HepG2 (cell line): ENCODE data around the gene SKIDA1. TPM values are rescaled to one million over a fixed set of nuclear protein-coding genes. Genes with fewer than 3 reads are reported as not detected.
A peak's percentile ranks its signal among the peaks of the same experiment; 100 is the strongest.

Experiments used
- ASH2L ChIP-seq: fragments of 300-600, 200-600 bp; sonication (generic); IDR thresholded peaks from 2 replicates; pipeline ENCODE4 v1.7.0; 2017; ENCODE audit warnings: low read depth, mild to moderate bottlenecking, moderate library complexity, mixed read lengths, low read length; ENCODE audit not compliant: insufficient read length
- CREM ChIP-seq, 2 experiments: sonication (generic) in 1 of 2; formaldehyde crosslinking in 1 of 2; IDR thresholded peaks; 2 replicates each; pipeline versions ENCODE4 v1.4.0 to v1.6.1; 2016 to 2020; ENCODE audit warnings: antibody characterized with exemption in 1 of 2, mild to moderate bottlenecking in 1 of 2, missing genetic modification reagents in 1 of 2
- FIP1L1 ChIP-seq: fragments of 200-400 bp; formaldehyde crosslinking; IDR thresholded peaks from 2 replicates; pipeline ENCODE4 v1.6.1; 2018; ENCODE audit warnings: low read depth, mild to moderate bottlenecking, low read length, moderate library complexity, borderline replicate concordance; ENCODE audit not compliant: insufficient read depth
- FOXA1 ChIP-seq, 2 experiments: fragments of 450-650 bp in 1 of 2; sonication (generic) in 1 of 2; formaldehyde crosslinking in 1 of 2; IDR thresholded peaks; 2 replicates each; pipeline versions ENCODE4 v1.4.0 to v1.6.1; 2016 to 2020; ENCODE audit warnings: missing genetic modification reagents in 1 of 2
- FOXO1 ChIP-seq: sonication (generic); formaldehyde crosslinking; IDR thresholded peaks from 2 replicates; pipeline ENCODE4 v1.4.0; 2020; ENCODE audit warnings: missing genetic modification reagents
- IKZF4 ChIP-seq: sonication (generic); formaldehyde crosslinking; IDR thresholded peaks from 2 replicates; pipeline ENCODE4 v1.5.1; 2020; ENCODE audit warnings: borderline replicate concordance, mild to moderate bottlenecking, low read depth, missing genetic modification reagents; ENCODE audit errors: not compliant biosample characterization
- KLF12 ChIP-seq: sonication (generic); formaldehyde crosslinking; IDR thresholded peaks from 2 replicates; pipeline ENCODE4 v1.4.0; 2020; ENCODE audit warnings: missing genetic modification reagents, borderline replicate concordance
- KMT2A ChIP-seq: sonication (generic); formaldehyde crosslinking; IDR thresholded peaks from 2 replicates; pipeline ENCODE4 v1.4.0; 2020; ENCODE audit warnings: missing genetic modification reagents
- NR2C2 ChIP-seq: sonication (generic); formaldehyde crosslinking; IDR thresholded peaks from 2 replicates; pipeline ENCODE4 v1.4.0; 2020; ENCODE audit warnings: missing genetic modification reagents, mild to moderate bottlenecking, moderate library complexity, borderline replicate concordance
- RNF2 ChIP-seq: fragments of 450-650 bp; conservative IDR thresholded peaks from 2 replicates; pipeline ENCODE4 v1.6.1; 2016; ENCODE audit warnings: low read depth
- SALL1 ChIP-seq: sonication (generic); formaldehyde crosslinking; IDR thresholded peaks from 2 replicates; pipeline ENCODE4 v1.8.0; 2022; ENCODE audit warnings: mild to moderate bottlenecking, missing genetic modification reagents
- STAG1 ChIP-seq: sonication (generic); formaldehyde crosslinking; IDR thresholded peaks from 2 replicates; pipeline ENCODE4 v1.4.0; 2020; ENCODE audit warnings: missing genetic modification reagents
- TBX2 ChIP-seq: sonication (generic); formaldehyde crosslinking; IDR thresholded peaks from 2 replicates; pipeline ENCODE4 v1.5.0; 2020; ENCODE audit warnings: missing genetic modification reagents, mild to moderate bottlenecking, borderline replicate concordance
- YEATS4 ChIP-seq: sonication (generic); formaldehyde crosslinking; IDR thresholded peaks from 2 replicates; pipeline ENCODE4 v1.4.0; 2020; ENCODE audit warnings: missing genetic modification reagents, borderline replicate concordance
- ZBTB1 ChIP-seq: sonication (generic); formaldehyde crosslinking; IDR thresholded peaks from 2 replicates; pipeline ENCODE4 v1.4.0; 2020; ENCODE audit warnings: missing genetic modification reagents, borderline replicate concordance
- ZBTB38 ChIP-seq: sonication (generic); formaldehyde crosslinking; IDR thresholded peaks from 2 replicates; pipeline ENCODE4 v1.5.1; 2020; ENCODE audit warnings: mild to moderate bottlenecking, missing genetic modification reagents
- ZEB1 ChIP-seq: IDR thresholded peaks from 2 replicates; pipeline ENCODE4 v1.6.1; 2012; ENCODE audit warnings: mild to moderate bottlenecking, low read depth, inconsistent platforms; ENCODE audit not compliant: insufficient replicate concordance
- ZFP41 ChIP-seq: sonication (generic); formaldehyde crosslinking; IDR thresholded peaks from 2 replicates; pipeline ENCODE4 v1.4.0; 2020; ENCODE audit warnings: mild to moderate bottlenecking, missing genetic modification reagents, borderline replicate concordance
- ZNF263 ChIP-seq: sonication (generic); formaldehyde crosslinking; IDR thresholded peaks from 2 replicates; pipeline ENCODE4 v1.4.0; 2020; ENCODE audit warnings: missing genetic modification reagents
- ZNF614 ChIP-seq: IDR thresholded peaks from 2 replicates; pipeline ENCODE4 v1.6.1; 2018; ENCODE audit warnings: missing biosample characterization, missing genetic modification reagents, inconsistent platforms, borderline replicate concordance
- ZSCAN25 ChIP-seq: sonication (generic); formaldehyde crosslinking; IDR thresholded peaks from 2 replicates; pipeline ENCODE4 v1.8.0; 2022; ENCODE audit warnings: mild to moderate bottlenecking, missing genetic modification reagents
- polyA plus RNA-seq, 8 experiments: library from polyadenylated mRNA; depleted of rRNA in 3 of 8; stranded (reverse) in 7 of 8; unstranded in 1 of 8; fragments of >200 nt; fragmentation: Illumina TruSeq in 4 of 8; extraction: Trizol in 4 of 8; gene quantifications; 2 replicates each; pipeline versions ENCODE4 v1.2.1 to v1.2.3, GENCODE V29; 2011 to 2016; ENCODE audit warnings: low read depth in 4 of 8, missing spikeins in 1 of 8, mixed read lengths in 1 of 8; ENCODE audit not compliant: insufficient read depth in 1 of 8
- total RNA-seq, 5 experiments: library from RNA; depleted of rRNA; stranded (reverse); fragments of >200 nt; fragmentation: Illumina TruSeq; extraction: Trizol; gene quantifications; 2 replicates each; pipeline ENCODE4 v1.2.3, GENCODE V29; 2016; ENCODE audit warnings: low read depth in 1 of 5
- TF ChIP-seq, protein P1 (sequence below): sonication (generic); formaldehyde crosslinking; IDR thresholded peaks from 2 replicates; pipeline ENCODE4 v1.9.0; 2021; ENCODE audit warnings: missing genetic modification reagents, borderline replicate concordance
- TF ChIP-seq, protein P2 (sequence below): sonication (generic); formaldehyde crosslinking; conservative IDR thresholded peaks from 2 replicates; pipeline ENCODE4 v1.4.0; 2020; ENCODE audit warnings: mild to moderate bottlenecking, missing genetic modification reagents, moderate library complexity

The SKIDA1 gene
- total and polyA plus RNA-seq, 2 of the 13 experiments (the other 11 are each of a cell fraction or from before 2014, with no cell fraction given) = 0.73 to 1.5 TPM

DNA sequence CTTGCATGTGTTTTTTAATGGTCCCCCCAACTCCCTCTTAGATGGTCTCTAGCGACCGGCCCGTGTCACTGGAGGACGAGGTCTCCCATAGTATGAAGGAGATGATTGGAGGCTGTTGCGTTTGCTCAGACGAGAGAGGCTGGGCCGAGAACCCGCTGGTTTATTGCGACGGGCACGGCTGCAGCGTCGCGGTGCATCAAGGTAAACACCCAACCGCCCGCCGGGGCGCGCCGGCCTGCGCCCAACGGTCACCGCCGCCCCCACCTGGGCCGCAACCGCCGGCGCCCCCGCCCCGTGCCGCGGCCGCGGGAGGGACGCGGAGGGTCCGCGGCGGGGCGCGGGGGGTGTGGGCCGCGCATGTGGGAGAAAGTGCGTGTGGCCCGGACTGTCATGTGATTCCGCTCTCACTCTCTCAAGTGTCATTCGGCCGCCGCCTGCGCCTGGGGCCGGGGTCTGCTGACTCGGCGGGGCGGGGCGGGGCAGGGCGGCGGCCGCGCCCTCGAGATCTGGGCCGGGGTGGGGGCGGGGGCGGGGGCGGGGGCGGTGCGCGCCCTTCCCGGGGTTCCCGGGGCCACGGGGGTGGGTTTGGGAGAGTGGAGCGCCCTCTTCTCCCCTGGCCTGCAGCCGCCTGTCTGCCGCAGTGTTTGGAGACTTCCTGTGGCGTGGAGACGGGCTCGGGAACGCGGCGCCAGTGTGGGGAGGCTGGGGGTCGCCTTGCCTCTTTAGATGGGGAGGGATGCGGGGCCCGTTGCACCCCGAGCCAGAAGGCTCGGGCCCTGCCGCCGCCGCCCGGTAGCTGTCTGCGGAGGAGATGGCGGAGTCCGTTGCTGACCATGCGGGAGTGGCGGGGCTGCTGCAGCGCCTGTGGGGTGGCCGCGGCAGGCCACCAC is 9.4 kb upstream of the SKIDA1 start (continued):
- peak; percentile 76 for TF ChIP-seq ASH2L
- no peak for TF ChIP-seq ZEB1
- TF ChIP-seq, protein P1, sequence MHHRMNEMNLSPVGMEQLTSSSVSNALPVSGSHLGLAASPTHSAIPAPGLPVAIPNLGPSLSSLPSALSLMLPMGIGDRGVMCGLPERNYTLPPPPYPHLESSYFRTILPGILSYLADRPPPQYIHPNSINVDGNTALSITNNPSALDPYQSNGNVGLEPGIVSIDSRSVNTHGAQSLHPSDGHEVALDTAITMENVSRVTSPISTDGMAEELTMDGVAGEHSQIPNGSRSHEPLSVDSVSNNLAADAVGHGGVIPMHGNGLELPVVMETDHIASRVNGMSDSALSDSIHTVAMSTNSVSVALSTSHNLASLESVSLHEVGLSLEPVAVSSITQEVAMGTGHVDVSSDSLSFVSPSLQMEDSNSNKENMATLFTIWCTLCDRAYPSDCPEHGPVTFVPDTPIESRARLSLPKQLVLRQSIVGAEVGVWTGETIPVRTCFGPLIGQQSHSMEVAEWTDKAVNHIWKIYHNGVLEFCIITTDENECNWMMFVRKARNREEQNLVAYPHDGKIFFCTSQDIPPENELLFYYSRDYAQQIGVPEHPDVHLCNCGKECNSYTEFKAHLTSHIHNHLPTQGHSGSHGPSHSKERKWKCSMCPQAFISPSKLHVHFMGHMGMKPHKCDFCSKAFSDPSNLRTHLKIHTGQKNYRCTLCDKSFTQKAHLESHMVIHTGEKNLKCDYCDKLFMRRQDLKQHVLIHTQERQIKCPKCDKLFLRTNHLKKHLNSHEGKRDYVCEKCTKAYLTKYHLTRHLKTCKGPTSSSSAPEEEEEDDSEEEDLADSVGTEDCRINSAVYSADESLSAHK (CRISPR knock-in tag) = no peak
- no peak for TF ChIP-seq ZNF614 (CRISPR knock-in tag)
- no peak for TF ChIP-seq ZSCAN25
- TF ChIP-seq, protein P2, sequence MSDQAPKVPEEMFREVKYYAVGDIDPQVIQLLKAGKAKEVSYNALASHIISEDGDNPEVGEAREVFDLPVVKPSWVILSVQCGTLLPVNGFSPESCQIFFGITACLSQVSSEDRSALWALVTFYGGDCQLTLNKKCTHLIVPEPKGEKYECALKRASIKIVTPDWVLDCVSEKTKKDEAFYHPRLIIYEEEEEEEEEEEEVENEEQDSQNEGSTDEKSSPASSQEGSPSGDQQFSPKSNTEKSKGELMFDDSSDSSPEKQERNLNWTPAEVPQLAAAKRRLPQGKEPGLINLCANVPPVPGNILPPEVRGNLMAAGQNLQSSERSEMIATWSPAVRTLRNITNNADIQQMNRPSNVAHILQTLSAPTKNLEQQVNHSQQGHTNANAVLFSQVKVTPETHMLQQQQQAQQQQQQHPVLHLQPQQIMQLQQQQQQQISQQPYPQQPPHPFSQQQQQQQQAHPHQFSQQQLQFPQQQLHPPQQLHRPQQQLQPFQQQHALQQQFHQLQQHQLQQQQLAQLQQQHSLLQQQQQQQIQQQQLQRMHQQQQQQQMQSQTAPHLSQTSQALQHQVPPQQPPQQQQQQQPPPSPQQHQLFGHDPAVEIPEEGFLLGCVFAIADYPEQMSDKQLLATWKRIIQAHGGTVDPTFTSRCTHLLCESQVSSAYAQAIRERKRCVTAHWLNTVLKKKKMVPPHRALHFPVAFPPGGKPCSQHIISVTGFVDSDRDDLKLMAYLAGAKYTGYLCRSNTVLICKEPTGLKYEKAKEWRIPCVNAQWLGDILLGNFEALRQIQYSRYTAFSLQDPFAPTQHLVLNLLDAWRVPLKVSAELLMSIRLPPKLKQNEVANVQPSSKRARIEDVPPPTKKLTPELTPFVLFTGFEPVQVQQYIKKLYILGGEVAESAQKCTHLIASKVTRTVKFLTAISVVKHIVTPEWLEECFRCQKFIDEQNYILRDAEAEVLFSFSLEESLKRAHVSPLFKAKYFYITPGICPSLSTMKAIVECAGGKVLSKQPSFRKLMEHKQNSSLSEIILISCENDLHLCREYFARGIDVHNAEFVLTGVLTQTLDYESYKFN (CRISPR knock-in tag) = no peak
- TF ChIP-seq KLF12 (CRISPR knock-in tag) = no peak; the same call in 1 of the 2 replicates
- 0 out of 2 replicates have a peak, but pooled peaks have one; percentile 15 for TF ChIP-seq TBX2 (CRISPR knock-in tag)
- TF ChIP-seq ZBTB1 (CRISPR knock-in tag) = no peak
- TF ChIP-seq CREM (IDR thresholded peaks at IDR 0.05) = no peak
- TF ChIP-seq CREM (CRISPR knock-in tag; IDR thresholded peaks at IDR 0.05) = no peak
- TF ChIP-seq FOXO1 (CRISPR knock-in tag) = 0 out of 2 replicates have a peak, but pooled peaks have one; percentile 55
- TF ChIP-seq RNF2 = no peak
- no peak for TF ChIP-seq FOXA1 (IDR thresholded peaks at IDR 0.05)
- TF ChIP-seq FOXA1 (CRISPR knock-in tag; IDR thresholded peaks at IDR 0.05) = peak; percentile 65
- TF ChIP-seq ZNF263 (CRISPR knock-in tag) = no peak
- TF ChIP-seq YEATS4 (CRISPR knock-in tag) = peak; percentile 78; the same call in 1 of the 2 replicates
- TF ChIP-seq IKZF4 (CRISPR knock-in tag) = peak; percentile 67
- 0 out of 2 replicates have a peak, but pooled peaks have one; percentile 37 for TF ChIP-seq ZBTB38
- TF ChIP-seq KMT2A (CRISPR knock-in tag) = peak; percentile 71; the same call in 1 of the 2 replicates
- TF ChIP-seq FIP1L1 = no peak
- TF ChIP-seq STAG1 (CRISPR knock-in tag) = no peak; the same call in 1 of the 2 replicates
- TF ChIP-seq NR2C2 (CRISPR knock-in tag) = no peak
- peak; percentile 57 for TF ChIP-seq SALL1 (CRISPR knock-in tag)
- TF ChIP-seq ZFP41 = 0 out of 2 replicates have a peak, but pooled peaks have one; percentile 48
